Measurements from ENCODE around the gene GINM1. TPM values are rescaled to one million over a fixed set of nuclear protein-coding genes. Genes with fewer than 3 reads are reported as not detected.
A peak's percentile ranks its signal among the peaks of the same experiment; 100 is the strongest.

GINM1 gene
- total and polyA plus RNA-seq, 9 of the 15 experiments (the other 6 are each of a cell fraction or from before 2014, with no cell fraction given), result 5.0 to 19.3 (median 14.2) TPM

DNA sequence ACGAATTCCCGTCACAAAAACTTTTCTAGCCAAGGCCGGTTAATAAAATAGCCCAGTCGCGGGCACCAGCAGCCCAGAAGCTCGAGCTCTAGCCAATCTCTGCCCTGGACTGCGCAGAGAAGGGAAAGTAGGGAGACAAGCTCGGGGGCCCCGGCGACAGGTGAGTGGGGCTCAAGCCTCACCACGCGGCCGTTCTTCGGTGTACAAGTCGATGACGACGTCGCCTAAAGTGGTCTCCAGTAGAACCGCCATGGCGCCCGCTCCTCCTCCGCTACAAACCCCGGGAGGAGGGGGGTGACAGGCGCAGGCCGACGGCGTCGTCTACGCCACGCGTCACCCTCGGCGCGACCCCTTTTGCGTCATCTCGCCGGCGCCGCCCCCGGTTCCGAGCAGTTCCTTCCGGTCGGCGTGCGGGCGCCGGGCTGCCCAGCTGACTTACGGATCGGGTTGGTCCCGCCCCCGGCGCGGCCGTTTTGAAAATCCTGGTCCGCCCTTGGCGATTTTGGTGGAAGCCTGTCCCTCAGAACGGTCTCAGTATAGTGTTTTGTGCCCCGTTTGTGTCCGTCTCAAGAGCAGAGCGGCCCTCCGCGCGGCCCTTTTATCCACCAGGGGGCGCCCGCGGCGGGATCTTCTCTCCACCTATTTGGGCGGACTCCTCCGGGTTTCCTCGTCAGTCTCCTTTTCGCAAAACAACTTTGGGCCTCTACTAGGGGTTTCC, 20.3 kb upstream of the GINM1 start, which contains the start of gene PPIL4 (continued):
- TF ChIP-seq KDM4B (IDR thresholded peaks at IDR 0.05; ENCODE audit: borderline replicate concordance in 2 of 2, low read depth in 1 of 2) (peak in 1 of 2 experiments; percentile 85; a peak in 2 of 4 replicates), NFE2 (IDR thresholded peaks at IDR 0.05; ENCODE audit: low read depth) (peak; percentile 17; the same call in 1 of the 2 replicates), NR3C1 (CRISPR knock-in tag; IDR thresholded peaks at IDR 0.05) (peak; percentile 55; the same call in 1 of the 2 replicates), ZNF644 (tag; IDR thresholded peaks at IDR 0.05; ENCODE audit: low read depth) (0 out of 2 replicates have a peak, but pooled peaks have one; percentile 33), HMGN3 (IDR thresholded peaks at IDR 0.05; ENCODE audit: borderline replicate concordance, extremely low read depth, insufficient read length, low read depth, low read length) (peak; percentile 94), CREB1 (IDR thresholded peaks at IDR 0.05) (peak; percentile 100), CREB1 (CRISPR knock-in tag; IDR thresholded peaks at IDR 0.05) (peak; percentile 100), NR1H2 (CRISPR knock-in tag; IDR thresholded peaks at IDR 0.05) (0 out of 2 replicates have a peak, but pooled peaks have one; percentile 15), HNRNPLL (IDR thresholded peaks at IDR 0.05; ENCODE audit: low read depth, low read length, poor library complexity, severe bottlenecking) (peak; percentile 74), CBX1 (IDR thresholded peaks at IDR 0.05; ENCODE audit: low read depth) (peak; percentile 43; the same call in 1 of the 2 replicates), ZNF668 (CRISPR knock-in tag; IDR thresholded peaks at IDR 0.05) (no peak), REST (IDR thresholded peaks at IDR 0.05; ENCODE audit: borderline replicate concordance) (peak; percentile 94), REST (CRISPR knock-in tag; IDR thresholded peaks at IDR 0.05; ENCODE audit: low read depth) (peak; percentile 62; the same call in 1 of the 2 replicates)
- TF ChIP-seq, protein P1, sequence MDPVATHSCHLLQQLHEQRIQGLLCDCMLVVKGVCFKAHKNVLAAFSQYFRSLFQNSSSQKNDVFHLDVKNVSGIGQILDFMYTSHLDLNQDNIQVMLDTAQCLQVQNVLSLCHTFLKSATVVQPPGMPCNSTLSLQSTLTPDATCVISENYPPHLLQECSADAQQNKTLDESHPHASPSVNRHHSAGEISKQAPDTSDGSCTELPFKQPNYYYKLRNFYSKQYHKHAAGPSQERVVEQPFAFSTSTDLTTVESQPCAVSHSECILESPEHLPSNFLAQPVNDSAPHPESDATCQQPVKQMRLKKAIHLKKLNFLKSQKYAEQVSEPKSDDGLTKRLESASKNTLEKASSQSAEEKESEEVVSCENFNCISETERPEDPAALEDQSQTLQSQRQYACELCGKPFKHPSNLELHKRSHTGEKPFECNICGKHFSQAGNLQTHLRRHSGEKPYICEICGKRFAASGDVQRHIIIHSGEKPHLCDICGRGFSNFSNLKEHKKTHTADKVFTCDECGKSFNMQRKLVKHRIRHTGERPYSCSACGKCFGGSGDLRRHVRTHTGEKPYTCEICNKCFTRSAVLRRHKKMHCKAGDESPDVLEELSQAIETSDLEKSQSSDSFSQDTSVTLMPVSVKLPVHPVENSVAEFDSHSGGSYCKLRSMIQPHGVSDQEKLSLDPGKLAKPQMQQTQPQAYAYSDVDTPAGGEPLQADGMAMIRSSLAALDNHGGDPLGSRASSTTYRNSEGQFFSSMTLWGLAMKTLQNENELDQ (CRISPR knock-in tag; IDR thresholded peaks at IDR 0.05; ENCODE audit: borderline replicate concordance), result no peak
- TF ChIP-seq, protein P2, sequence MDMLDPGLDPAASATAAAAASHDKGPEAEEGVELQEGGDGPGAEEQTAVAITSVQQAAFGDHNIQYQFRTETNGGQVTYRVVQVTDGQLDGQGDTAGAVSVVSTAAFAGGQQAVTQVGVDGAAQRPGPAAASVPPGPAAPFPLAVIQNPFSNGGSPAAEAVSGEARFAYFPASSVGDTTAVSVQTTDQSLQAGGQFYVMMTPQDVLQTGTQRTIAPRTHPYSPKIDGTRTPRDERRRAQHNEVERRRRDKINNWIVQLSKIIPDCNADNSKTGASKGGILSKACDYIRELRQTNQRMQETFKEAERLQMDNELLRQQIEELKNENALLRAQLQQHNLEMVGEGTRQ (CRISPR knock-in tag; IDR thresholded peaks at IDR 0.05), result peak; percentile 72

Measured in K562 (cell line).